GM12891 (cell line): ENCODE results near the gene CPM.

Experiments used
- POLR2A ChIP-seq: IDR thresholded peaks from 2 replicates; pipeline ENCODE4 v1.6.1; 2011; ENCODE audit warnings: low read depth, low read length, control low read depth
- POU2F2 ChIP-seq: IDR thresholded peaks from 2 replicates; pipeline ENCODE4 v1.6.1; 2011; ENCODE audit warnings: low read depth, mild to moderate bottlenecking, control low read depth, low read length, moderate library complexity
- SPI1 ChIP-seq: IDR thresholded peaks from 2 replicates; pipeline ENCODE4 v1.6.1; 2011; ENCODE audit warnings: low read depth, low read length, control low read depth

GRCh38 chr12:68854554-68854953 lies 78.4 kb downstream of the CPM start:
- no peak for TF ChIP-seq POLR2A
- TF ChIP-seq POU2F2 = no peak
- no peak for TF ChIP-seq SPI1
